Measurements from ENCODE around the gene NNMT.

DNA sequence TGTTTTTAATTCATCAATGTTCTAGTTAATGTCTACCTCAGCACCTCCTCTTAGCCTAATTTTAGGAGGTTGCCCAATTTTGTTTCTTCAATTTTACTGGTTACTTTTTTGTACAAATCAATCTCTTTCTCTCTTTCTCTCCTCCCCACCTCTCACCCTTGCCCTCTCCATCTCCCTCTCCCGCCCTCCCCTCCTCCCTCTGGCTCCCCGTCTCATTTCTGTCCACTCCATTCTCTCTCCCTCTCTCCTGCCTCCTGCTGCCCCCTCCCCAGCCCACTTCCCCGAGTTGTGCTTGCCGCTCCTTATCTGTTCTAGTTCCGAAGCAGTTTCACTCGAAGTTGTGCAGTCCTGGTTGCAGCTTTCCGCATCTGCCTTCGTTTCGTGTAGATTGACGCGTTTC lies 40.9 kb upstream of the NNMT start:
- no peak for TF ChIP-seq POLR2A (IDR thresholded peaks at IDR 0.05)
- no peak for TF ChIP-seq CTCF (IDR thresholded peaks at IDR 0.05)

Data from prostate gland (tissue), 2 donors.